Panc1 (cell line): ENCODE results near the gene DGKD. TPM values are rescaled to one million over a fixed set of nuclear protein-coding genes. Genes with fewer than 3 reads are reported as not detected.

Source experiments
- ATAC-seq: fragments of 200-7000 bp; cut with Tn5 transposase; 2 replicates; pipeline ENCODE4 v1.9.1; 2020; ENCODE audit warnings: mild to moderate bottlenecking, moderate library complexity
- BruUV-seq: library from RNA; stranded (reverse); fragments of 400-500 nt; replicated peaks from 2 replicates; lab custom pipeline; 2021; lab: Mats Ljungman, UMichigan
- CTCF ChIA-PET: fragments of 300-600 bp; sonication (Branson Sonifier 250); formaldehyde crosslinking; loops from one replicate; lab custom pipeline; 2022; ENCODE audit warnings: antibody characterized with exemption; lab: Charles Lee
- POLR2A ChIA-PET: fragments of 300-600 bp; sonication (Branson Sonifier 250); formaldehyde crosslinking; loops from one replicate; lab custom pipeline; 2022; ENCODE audit warnings: antibody characterized with exemption; lab: Charles Lee
- DNase-seq: peaks from one replicate; pipeline ENCODE4 v3.0.0-alpha.2; 2010; ENCODE audit warnings: low read depth, low spot score
- H3K27ac ChIP-seq: 2 replicates; pipeline ENCODE4 v1.5.1; 2011; ENCODE audit warnings: mild to moderate bottlenecking, low read length, inconsistent platforms
- H3K27me3 ChIP-seq: fragments of 200-500 bp; sonication (Bioruptor generic); 2 replicates; pipeline ENCODE4 v1.6.0; 2014; ENCODE audit warnings: low read length, inconsistent platforms; ENCODE audit not compliant: control insufficient read depth, insufficient read depth
- H3K36me3 ChIP-seq: fragments of 200-500 bp; sonication (Bioruptor generic); 2 replicates; pipeline ENCODE4 v1.5.1; 2014; ENCODE audit warnings: inconsistent platforms, mild to moderate bottlenecking, low read length, moderate library complexity; ENCODE audit not compliant: control insufficient read depth, insufficient read depth
- H3K4me1 ChIP-seq: 2 replicates; pipeline ENCODE4 v1.5.1; 2011; ENCODE audit warnings: inconsistent platforms, mild to moderate bottlenecking, low read length, moderate library complexity; ENCODE audit not compliant: control insufficient read depth, insufficient read depth
- H3K4me3 ChIP-seq, 2 experiments: 2 replicates each; pipeline ENCODE4 v1.5.1; 2011 to 2012; ENCODE audit warnings: low read depth in 2 of 2, low read length in 2 of 2, mild to moderate bottlenecking in 2 of 2, inconsistent platforms in 1 of 2, moderate library complexity in 1 of 2
- H3K9me3 ChIP-seq: fragments of 200-500 bp; sonication (Bioruptor generic); 2 replicates; pipeline ENCODE4 v1.5.1; 2014; ENCODE audit warnings: low read depth, mild to moderate bottlenecking, inconsistent platforms, low read length, moderate library complexity; ENCODE audit not compliant: control insufficient read depth, insufficient read depth
- CTCF ChIP-seq: fragments of 450-650 bp; IDR thresholded peaks from 2 replicates; pipeline ENCODE4 v1.5.1; 2017; ENCODE audit warnings: mild to moderate bottlenecking
- POLR2AphosphoS5 ChIP-seq: IDR thresholded peaks from 2 replicates; pipeline ENCODE4 v1.6.1; 2012; ENCODE audit warnings: mild to moderate bottlenecking, low read depth, low read length, moderate library complexity
- REST ChIP-seq, 2 experiments: IDR thresholded peaks; 2 replicates each; pipeline ENCODE4 v1.6.1; 2011 to 2012; ENCODE audit warnings: low read depth in 2 of 2, control low read depth in 1 of 2, low read length in 1 of 2, mild to moderate bottlenecking in 1 of 2, moderate library complexity in 1 of 2; ENCODE audit not compliant: insufficient read depth in 1 of 2
- SIN3A ChIP-seq: IDR thresholded peaks from 2 replicates; pipeline ENCODE4 v1.6.1; 2012; ENCODE audit warnings: low read depth, mild to moderate bottlenecking, low read length, moderate library complexity, borderline replicate concordance; ENCODE audit not compliant: insufficient read depth
- TCF7L2 ChIP-seq: IDR thresholded peaks from 2 replicates; pipeline ENCODE4 v1.6.1; 2011; ENCODE audit warnings: mild to moderate bottlenecking, low read depth, low read length, inconsistent platforms
- in situ Hi-C: cut with HindIII; loops from 2 replicates; pipeline ENCODE4 v1.10.0; 2016; ENCODE audit warnings: low sequenced_read_pairs, low pct_unique_long_range_greater_than_20kb
- intact Hi-C: fragments of 100-400 bp; cut with micrococcal nuclease; formaldehyde crosslinking; loops from one replicate; pipeline ENCODE4 v1.10.0; 2022; ENCODE audit not compliant: unreplicated experiment
- total RNA-seq: library from RNA; stranded (reverse); gene quantifications from one replicate; pipeline ENCODE4 v1.2.1, GENCODE V29; 2021; ENCODE audit not compliant: unreplicated experiment

DGKD gene
- total RNA-seq, 1 experiment from 2014 or later = 89.0 TPM

- intact Hi-C loops = no loop called here
- TF ChIP-seq REST (IDR thresholded peaks at IDR 0.05; ENCODE audit: insufficient read depth in 1 of 2, low read depth in 2 of 2, low read length in 1 of 2) (no peak), SIN3A (no peak), CTCF (no peak), TCF7L2 (no peak), POLR2AphosphoS5 (no peak)
- H3K27me3 ChIP-seq = no peaks in the 10 kb centered on the region
- POLR2A ChIA-PET = no interaction called here
- in situ Hi-C loops = no loop called here
- no peaks in the 10 kb centered on the region; the same call in 1 of the 2 replicates for H3K4me1 ChIP-seq
- no peak overlapping the region for H3K27ac ChIP-seq
- CTCF ChIA-PET = no interaction called here
- no peaks in the 10 kb centered on the region for H3K36me3 ChIP-seq
- DNase-seq (no peak), ATAC-seq (no peak)
- no peaks in the 10 kb centered on the region for H3K9me3 ChIP-seq
- H3K4me3 ChIP-seq = no peak overlapping the region
- no TSS peak for BruUV-seq
These were observed 14.9 kb upstream of the DGKD start for GRCh38 chr2:233339427-233339826.

- in situ Hi-C loops (no loop called here), intact Hi-C loops (no loop called here)
- CTCF ChIA-PET = no interaction called here
- Histone ChIP-seq H3K27ac (no peak overlapping the region), H3K4me3 (no peak overlapping the region), H3K4me1 (no peaks in the 10 kb centered on the region; the same call in 1 of the 2 replicates), H3K36me3 (no peaks in the 10 kb centered on the region), H3K9me3 (no peaks in the 10 kb centered on the region), H3K27me3 (no peaks in the 10 kb centered on the region)
- ATAC-seq (no peak), DNase-seq (no peak)
- BruUV-seq = no TSS peak
- POLR2A ChIA-PET = no interaction called here
- TF ChIP-seq POLR2AphosphoS5 = no peak
- no peak for TF ChIP-seq REST (IDR thresholded peaks at IDR 0.05; ENCODE audit: insufficient read depth in 1 of 2, low read depth in 2 of 2, low read length in 1 of 2)
- TF ChIP-seq TCF7L2 = no peak
These were observed 13.0 kb upstream of the DGKD start for GRCh38 chr2:233341296-233341695.
